BLaER1 (cell line): ENCODE results near the gene ISLR.

Experiments used
- H3K27ac ChIP-seq: shearing (Covaris generic); formaldehyde crosslinking; 2 replicates; pipeline ENCODE4 v1.8.1; 2022
- H3K27me3 ChIP-seq: shearing (Covaris generic); formaldehyde crosslinking; 2 replicates; pipeline ENCODE4 v1.8.1; 2022
- H3K36me3 ChIP-seq: shearing (Covaris generic); formaldehyde crosslinking; 2 replicates; pipeline ENCODE4 v1.8.1; 2022
- H3K4me1 ChIP-seq: shearing (Covaris generic); formaldehyde crosslinking; 2 replicates; pipeline ENCODE4 v1.8.1; 2022
- H3K4me2 ChIP-seq: shearing (Covaris generic); formaldehyde crosslinking; 2 replicates; pipeline ENCODE4 v1.8.1; 2022
- H3K4me3 ChIP-seq: shearing (Covaris generic); formaldehyde crosslinking; 2 replicates; pipeline ENCODE4 v1.8.1; 2022
- H3K9ac ChIP-seq: shearing (Covaris generic); formaldehyde crosslinking; 2 replicates; pipeline ENCODE4 v1.8.1; 2022
- H3K9me3 ChIP-seq: shearing (Covaris generic); formaldehyde crosslinking; 2 replicates; pipeline ENCODE4 v1.8.1; 2022
- H4K20me1 ChIP-seq: shearing (Covaris generic); formaldehyde crosslinking; 2 replicates; pipeline ENCODE4 v1.8.1; 2022
- Cebpa-rat ChIP-seq: shearing (Covaris generic); IDR thresholded peaks from 2 replicates; pipeline ENCODE4 v1.8.1; 2022

The ISLR gene

DNA sequence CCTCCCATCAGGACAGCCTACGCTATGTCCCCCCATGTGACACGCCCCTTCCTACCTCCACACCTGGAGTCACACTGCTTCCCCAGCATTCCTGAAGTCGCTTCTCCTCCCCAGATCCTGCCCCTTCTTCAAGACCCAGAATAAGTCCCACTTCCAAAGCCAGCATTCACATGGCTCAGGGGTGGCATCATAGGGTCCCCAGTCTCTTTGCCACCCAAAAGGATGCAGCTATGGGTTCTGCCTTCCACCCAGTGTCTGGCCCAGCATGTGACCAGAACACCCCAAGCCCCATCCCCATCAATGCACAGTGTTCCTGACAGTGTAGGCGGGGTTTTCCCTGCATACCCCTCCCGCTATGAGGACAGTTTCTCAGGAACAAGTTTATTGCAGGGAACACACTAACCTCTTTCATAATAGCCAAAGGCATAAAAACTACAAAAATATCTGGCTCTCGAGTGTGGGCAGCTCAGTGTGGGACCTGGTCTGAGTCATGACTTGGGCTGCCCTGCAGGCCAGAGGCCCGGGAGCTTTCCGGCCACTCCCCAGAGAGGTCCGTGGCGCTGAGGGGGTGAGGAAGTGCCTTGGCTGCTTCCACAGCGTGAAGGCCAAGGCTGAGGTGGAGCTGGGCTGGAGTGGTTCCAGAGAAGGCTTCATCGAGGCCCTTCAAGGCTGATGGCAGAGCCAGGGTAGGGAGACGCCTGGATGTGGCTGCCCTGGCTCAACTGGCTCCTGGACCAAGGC is 5.8 kb downstream of the ISLR start:
- H3K36me3 ChIP-seq = no peaks in the 10 kb centered on the region
- H3K4me1 ChIP-seq = no peaks in the 10 kb centered on the region; the same call in 1 of the 2 replicates
- no peak for TF ChIP-seq Cebpa-rat
- no peak overlapping the region for H3K4me2 ChIP-seq
- H3K9me3 ChIP-seq = no peaks in the 10 kb centered on the region
- H4K20me1 ChIP-seq = no peaks in the 10 kb centered on the region
- no peak overlapping the region for H3K4me3 ChIP-seq
- no peak overlapping the region for H3K27ac ChIP-seq
- H3K9ac ChIP-seq = no peak overlapping the region
- H3K27me3 ChIP-seq = no peaks in the 10 kb centered on the region

DNA sequence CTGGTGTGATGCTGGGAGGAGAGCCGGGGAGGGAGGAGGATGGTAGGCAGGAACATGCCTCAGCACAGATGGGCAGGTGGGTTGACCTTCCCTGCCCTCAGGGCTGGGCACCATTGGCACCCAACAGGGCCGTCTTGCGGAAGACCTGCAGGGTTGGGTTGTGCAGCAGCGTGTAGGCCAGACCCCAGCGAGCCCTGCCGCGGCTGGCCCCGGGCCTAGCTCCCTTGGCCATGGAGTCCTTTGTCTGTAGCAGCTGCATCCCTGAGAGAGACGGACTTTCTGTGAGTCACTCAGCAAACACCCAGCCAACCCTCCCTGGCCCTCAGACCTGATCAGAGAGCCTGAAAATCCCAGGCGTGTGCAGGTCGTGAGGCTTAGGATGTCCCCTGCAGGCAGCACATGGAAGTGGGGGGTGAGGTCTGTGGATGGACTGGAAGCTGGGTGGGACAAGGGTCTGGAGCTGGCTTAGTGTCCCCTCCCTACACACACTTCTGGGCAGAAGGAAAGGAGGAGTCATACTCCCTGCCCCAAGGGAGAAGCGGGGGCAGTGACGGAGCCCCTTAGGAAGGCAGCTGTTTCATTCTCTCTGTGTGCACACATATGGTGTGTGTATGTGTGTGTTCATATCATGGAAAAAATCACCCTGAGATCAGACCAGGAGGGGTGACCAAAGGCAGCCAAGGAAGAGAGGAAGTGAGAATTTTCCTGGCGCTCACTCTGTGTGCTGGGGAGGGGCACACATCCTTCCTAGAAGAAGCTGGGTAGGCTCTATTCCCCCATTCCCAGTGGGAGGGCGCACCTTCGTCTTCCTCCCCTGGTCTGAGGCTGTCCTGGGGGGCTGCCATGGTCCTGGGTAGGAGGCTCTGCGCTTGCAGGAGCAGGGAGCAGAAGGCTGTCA is 6.7 kb downstream of the ISLR start:
- Histone ChIP-seq H4K20me1 (no peaks in the 10 kb centered on the region), H3K9ac (no peak overlapping the region), H3K4me2 (no peak overlapping the region), H3K27ac (no peak overlapping the region), H3K4me3 (no peak overlapping the region), H3K9me3 (no peaks in the 10 kb centered on the region), H3K4me1 (no peaks in the 10 kb centered on the region; the same call in 1 of the 2 replicates), H3K36me3 (no peaks in the 10 kb centered on the region), H3K27me3 (no peaks in the 10 kb centered on the region)
- TF ChIP-seq Cebpa-rat = no peak

DNA sequence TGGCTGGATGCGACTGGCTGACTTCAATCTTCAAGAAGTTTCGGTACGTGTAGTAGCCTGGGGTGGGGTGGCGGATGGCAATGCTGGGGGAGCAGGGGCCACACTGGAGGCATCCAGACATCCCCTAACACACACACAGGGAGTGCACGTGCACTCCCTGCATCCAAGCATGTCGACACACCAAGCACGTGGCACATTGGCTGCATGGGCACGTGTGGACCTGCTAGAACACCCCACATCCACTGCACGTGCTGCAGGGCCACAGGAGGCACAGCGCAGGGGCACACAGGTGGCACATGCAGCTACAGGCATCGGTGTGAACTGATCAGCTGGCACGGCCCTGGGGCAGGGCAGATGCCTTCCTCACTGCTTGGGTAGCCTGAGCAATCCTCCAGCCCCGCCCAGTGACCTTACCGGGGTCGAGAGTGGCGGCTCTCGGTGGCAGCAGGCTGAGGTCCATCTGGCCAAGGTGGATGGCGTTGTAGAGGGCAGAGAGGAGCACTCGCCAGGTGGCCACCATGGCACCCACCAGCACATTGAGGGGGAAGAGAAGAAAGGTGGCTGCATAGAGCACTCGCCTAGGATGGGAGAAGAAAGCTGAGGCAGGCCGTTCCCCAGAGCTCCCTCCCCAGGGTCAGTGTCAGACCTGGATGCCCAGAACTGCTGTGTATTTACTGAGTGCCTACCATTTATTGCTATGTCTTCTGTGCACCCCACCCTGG is 7.5 kb downstream of the ISLR start:
- TF ChIP-seq Cebpa-rat = no peak
- Histone ChIP-seq H3K36me3 (no peaks in the 10 kb centered on the region), H3K9me3 (no peaks in the 10 kb centered on the region), H3K4me3 (no peak overlapping the region), H3K27ac (no peak overlapping the region), H4K20me1 (no peaks in the 10 kb centered on the region), H3K4me2 (no peak overlapping the region), H3K9ac (no peak overlapping the region), H3K4me1 (no peaks in the 10 kb centered on the region; the same call in 1 of the 2 replicates), H3K27me3 (no peaks in the 10 kb centered on the region)

- TF ChIP-seq Cebpa-rat = no peak
- no peak overlapping the region for H3K4me2 ChIP-seq
- H3K9me3 ChIP-seq = no peaks in the 10 kb centered on the region
- no peaks in the 10 kb centered on the region for H3K36me3 ChIP-seq
- no peaks in the 10 kb centered on the region for H4K20me1 ChIP-seq
- H3K4me1 ChIP-seq = no peaks in the 10 kb centered on the region; the same call in 1 of the 2 replicates
- no peak overlapping the region for H3K9ac ChIP-seq
- H3K27me3 ChIP-seq = no peaks in the 10 kb centered on the region
- H3K27ac ChIP-seq = no peak overlapping the region
- no peak overlapping the region for H3K4me3 ChIP-seq
Measured at GRCh38 chr15:74182131-74182530, 8.6 kb downstream of the ISLR start.

GRCh38 chr15:74184582-74185091 is 11.1 kb downstream of the ISLR start:
- TF ChIP-seq Cebpa-rat = no peak

GRCh38 chr15:74185710-74186348 is 12.3 kb downstream of the ISLR start:
- no peak for TF ChIP-seq Cebpa-rat
- Histone ChIP-seq H3K27ac (no peak overlapping the region), H3K4me2 (no peak overlapping the region), H3K27me3 (no peaks in the 10 kb centered on the region), H3K9ac (no peak overlapping the region), H4K20me1 (no peaks in the 10 kb centered on the region), H3K4me3 (no peak overlapping the region), H3K9me3 (no peaks in the 10 kb centered on the region), H3K4me1 (no peaks in the 10 kb centered on the region; the same call in 1 of the 2 replicates), H3K36me3 (no peaks in the 10 kb centered on the region)

More at GRCh38 chr15:74184582-74185091, 11.1 kb downstream of the ISLR start:
- Histone ChIP-seq H3K27ac (no peak overlapping the region), H3K27me3 (no peaks in the 10 kb centered on the region), H3K4me2 (no peak overlapping the region), H3K4me3 (no peak overlapping the region), H3K9ac (no peak overlapping the region), H3K36me3 (no peaks in the 10 kb centered on the region), H4K20me1 (no peaks in the 10 kb centered on the region), H3K9me3 (no peaks in the 10 kb centered on the region), H3K4me1 (no peaks in the 10 kb centered on the region; the same call in 1 of the 2 replicates)

DNA sequence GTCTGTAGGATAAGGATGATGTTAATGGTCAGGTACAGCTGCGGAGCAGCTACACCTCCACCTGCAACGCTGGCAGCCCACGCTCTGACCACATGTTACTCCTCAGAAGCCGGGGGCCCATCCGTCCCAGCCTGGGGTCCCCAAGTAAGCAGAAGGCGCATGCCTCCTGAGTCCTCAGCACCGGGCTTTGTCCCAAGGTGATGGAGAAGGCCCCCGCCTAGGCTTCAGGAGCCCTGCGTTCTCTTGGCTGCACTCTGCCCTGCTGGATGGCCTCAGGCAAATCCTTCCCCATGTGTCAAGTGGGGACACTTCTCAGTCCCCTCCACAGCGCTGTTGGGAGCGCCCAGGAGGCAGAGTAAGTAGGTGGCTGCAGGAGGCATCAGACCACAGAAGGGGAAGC is 14.7 kb downstream of the ISLR start:
- H3K9me3 ChIP-seq = no peaks in the 10 kb centered on the region
- H3K36me3 ChIP-seq = no peaks in the 10 kb centered on the region
- H3K4me1 ChIP-seq = no peaks in the 10 kb centered on the region
- no peaks in the 10 kb centered on the region for H4K20me1 ChIP-seq
- no peaks in the 10 kb centered on the region for H3K27me3 ChIP-seq
- no peak overlapping the region for H3K4me3 ChIP-seq
- no peak overlapping the region for H3K27ac ChIP-seq
- TF ChIP-seq Cebpa-rat = no peak
- H3K4me2 ChIP-seq = no peak overlapping the region
- no peak overlapping the region for H3K9ac ChIP-seq

- Histone ChIP-seq H3K27me3 (no peaks in the 10 kb centered on the region), H3K9ac (no peak overlapping the region), H3K9me3 (no peaks in the 10 kb centered on the region), H3K4me3 (no peak overlapping the region), H3K4me1 (no peaks in the 10 kb centered on the region), H3K27ac (no peak overlapping the region), H4K20me1 (no peaks in the 10 kb centered on the region), H3K4me2 (no peak overlapping the region), H3K36me3 (no peaks in the 10 kb centered on the region)
- no peak for TF ChIP-seq Cebpa-rat
Measured at GRCh38 chr15:74191798-74192197, 18.3 kb downstream of the ISLR start.

GRCh38 chr15:74192751-74193150 is 19.2 kb downstream of the ISLR start:
- Histone ChIP-seq H3K9ac (no peak overlapping the region), H4K20me1 (no peaks in the 10 kb centered on the region), H3K4me1 (no peaks in the 10 kb centered on the region), H3K27me3 (no peaks in the 10 kb centered on the region), H3K9me3 (no peaks in the 10 kb centered on the region), H3K4me3 (no peak overlapping the region), H3K4me2 (no peak overlapping the region), H3K27ac (no peak overlapping the region), H3K36me3 (no peaks in the 10 kb centered on the region)
- TF ChIP-seq Cebpa-rat = no peak
